ENCODE measurements around the gene P2RY14. TPM values are rescaled to one million over a fixed set of nuclear protein-coding genes. Genes with fewer than 3 reads are reported as not detected.
A peak's percentile ranks its signal among the peaks of the same experiment; 100 is the strongest.
"Not testable (repeated sequence)": the region's sequence is repeated elsewhere in the genome, so short reads cannot be mapped to it uniquely, and the experiment has no call there.

Gene P2RY14
- total RNA-seq, 1 experiment from 2014 or later = not detected

DNA sequence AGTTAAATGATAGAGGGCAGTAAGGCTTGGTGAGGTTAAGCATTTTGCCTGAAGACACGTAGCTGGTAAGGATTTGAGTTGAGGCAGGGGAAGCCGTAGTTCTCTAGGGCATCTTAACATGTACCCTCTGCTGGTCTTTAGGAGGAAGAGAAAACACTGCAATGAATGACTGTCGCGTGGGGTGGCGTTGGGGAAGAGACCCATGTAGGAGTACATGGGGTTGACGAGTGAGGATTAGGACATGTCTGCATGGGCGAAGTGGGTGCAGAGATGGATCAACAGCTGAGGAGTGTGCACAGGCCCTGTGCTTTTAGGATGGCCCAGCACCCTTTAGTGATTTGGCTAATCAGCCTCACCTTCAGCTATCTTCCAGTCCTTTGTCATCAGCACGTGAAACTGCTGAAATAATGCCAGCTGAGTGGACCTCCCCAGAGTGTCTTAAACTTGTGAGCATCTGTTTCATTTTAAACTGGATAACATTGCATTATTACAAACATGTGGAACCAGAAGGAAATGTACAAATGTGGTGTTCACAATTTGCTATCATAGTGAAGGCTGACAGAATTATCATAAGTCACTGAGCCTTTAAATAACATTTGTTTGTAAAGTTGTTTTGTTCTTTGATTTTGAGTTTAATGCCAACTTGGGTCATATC lies 15.3 kb downstream of the P2RY14 start:
- no peak for DNase-seq (ENCODE audit: low read depth)

- DNase-seq (ENCODE audit: low read depth) = no peak
Observed at GRCh38 chr3:151259664-151260063, 18.7 kb downstream of the P2RY14 start.

GRCh38 chr3:151256749-151257148 lies 21.6 kb downstream of the P2RY14 start:
- no peak for DNase-seq (ENCODE audit: low read depth)

- DNase-seq (ENCODE audit: low read depth) = no peak
Observed at GRCh38 chr3:151248772-151249337, 29.5 kb downstream of the P2RY14 start.

DNA sequence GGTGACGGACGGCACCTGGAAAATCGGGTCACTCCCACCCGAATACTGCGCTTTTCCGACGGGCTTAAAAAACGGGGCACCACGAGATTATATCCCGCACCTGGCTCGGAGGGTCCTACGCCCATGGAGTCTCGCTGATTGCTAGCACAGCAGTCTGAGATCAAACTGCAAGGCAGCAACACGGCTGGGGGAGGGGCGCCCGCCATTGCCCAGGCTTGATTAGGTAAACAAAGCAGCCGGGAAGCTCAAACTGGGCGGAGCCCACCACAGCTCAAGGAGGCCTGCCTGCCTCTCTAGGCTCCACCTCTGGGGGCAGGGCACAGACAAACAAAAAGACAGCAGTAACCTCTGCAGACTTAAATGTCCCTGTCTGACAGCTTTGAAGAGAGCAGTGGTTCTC lies 36.3 kb downstream of the P2RY14 start:
- DNase-seq (ENCODE audit: low read depth) = not testable (repeated sequence)

DNA sequence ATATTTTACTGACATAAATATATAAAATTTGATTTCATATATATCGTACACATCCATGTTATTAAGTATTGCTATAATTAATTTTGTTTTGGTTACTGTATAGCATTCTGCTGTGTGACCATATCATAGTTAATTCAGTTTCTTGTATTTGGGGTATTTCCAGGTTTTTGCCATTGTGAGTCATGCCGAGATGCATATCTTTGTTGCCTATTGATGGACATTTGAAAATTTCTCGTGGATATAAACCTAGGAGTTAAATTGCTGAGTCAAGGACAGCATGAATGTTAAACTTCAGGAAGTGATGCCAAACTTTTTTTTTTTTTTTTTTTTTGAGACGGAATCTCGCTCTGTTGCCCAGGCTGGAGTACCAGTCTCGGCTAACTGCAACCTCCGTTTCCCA lies 41.6 kb downstream of the P2RY14 start:
- peak; percentile 29 for DNase-seq (ENCODE audit: low read depth)

- DNase-seq (ENCODE audit: low read depth) = no peak
Observed at GRCh38 chr3:151236316-151236715, 42.0 kb downstream of the P2RY14 start.

- no peak for DNase-seq (ENCODE audit: low read depth)
Observed at GRCh38 chr3:151234825-151235224, 43.5 kb downstream of the P2RY14 start.

DNA sequence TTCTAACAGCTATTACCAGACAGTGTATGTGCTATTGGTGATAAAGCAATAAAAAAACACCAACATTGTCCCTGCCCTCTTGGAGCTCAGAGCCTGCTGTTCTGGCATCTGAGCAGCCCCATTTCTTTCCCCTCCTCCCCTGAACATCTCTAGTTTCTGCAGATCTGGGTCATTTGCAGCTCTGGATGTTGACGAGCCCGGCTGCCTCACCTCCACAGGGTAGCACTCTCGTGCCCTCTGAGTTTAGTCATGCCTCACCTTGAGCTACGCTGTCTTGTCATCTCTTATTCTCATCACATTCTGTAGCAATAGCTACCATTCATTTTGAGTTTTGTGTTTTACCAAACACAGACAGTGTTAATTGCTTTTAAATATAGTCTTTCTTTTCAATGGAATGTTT lies 45.4 kb downstream of the P2RY14 start:
- no peak for DNase-seq (ENCODE audit: low read depth)

DNA sequence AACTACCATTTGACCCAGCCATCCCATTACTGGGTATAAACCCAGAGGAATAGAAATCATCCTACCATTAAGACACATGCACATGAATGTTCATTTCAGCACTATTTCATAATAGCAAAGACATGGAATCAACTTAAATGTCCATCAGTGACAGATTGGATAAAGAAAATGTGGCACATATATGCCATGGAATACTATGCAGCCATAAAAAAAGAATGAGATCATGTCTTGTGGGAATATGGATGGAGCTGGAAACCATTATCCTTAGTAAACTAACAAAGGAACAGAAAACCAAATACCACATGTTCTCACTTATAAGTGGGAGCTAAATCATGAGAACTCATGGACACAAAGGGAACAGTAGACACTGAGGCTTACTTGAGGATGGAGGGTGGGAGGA lies 45.9 kb downstream of the P2RY14 start:
- DNase-seq (ENCODE audit: low read depth) = not testable (repeated sequence)

- no peak for DNase-seq (ENCODE audit: low read depth)
Observed at GRCh38 chr3:151230646-151231045, 47.7 kb downstream of the P2RY14 start.

DNA sequence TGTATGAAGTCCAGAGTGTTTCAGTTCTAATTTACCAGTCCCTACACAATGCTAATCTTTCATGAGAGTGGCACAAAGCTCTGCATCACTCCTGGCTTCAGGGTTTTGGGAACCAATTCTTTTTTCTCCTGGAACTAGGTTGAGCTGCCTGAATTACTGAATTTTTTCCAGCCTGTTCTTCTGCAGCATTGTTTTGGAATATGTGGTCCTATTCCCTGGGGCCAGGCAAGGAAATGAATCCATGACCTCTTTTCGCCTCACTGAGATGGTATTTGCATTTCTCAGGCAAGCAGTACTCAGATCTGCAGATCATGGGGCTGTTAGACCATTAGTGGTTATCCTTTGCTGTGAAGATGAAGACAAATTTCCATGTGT lies 49.7 kb downstream of the P2RY14 start:
- DNase-seq (ENCODE audit: low read depth) = peak; percentile 80

DNA sequence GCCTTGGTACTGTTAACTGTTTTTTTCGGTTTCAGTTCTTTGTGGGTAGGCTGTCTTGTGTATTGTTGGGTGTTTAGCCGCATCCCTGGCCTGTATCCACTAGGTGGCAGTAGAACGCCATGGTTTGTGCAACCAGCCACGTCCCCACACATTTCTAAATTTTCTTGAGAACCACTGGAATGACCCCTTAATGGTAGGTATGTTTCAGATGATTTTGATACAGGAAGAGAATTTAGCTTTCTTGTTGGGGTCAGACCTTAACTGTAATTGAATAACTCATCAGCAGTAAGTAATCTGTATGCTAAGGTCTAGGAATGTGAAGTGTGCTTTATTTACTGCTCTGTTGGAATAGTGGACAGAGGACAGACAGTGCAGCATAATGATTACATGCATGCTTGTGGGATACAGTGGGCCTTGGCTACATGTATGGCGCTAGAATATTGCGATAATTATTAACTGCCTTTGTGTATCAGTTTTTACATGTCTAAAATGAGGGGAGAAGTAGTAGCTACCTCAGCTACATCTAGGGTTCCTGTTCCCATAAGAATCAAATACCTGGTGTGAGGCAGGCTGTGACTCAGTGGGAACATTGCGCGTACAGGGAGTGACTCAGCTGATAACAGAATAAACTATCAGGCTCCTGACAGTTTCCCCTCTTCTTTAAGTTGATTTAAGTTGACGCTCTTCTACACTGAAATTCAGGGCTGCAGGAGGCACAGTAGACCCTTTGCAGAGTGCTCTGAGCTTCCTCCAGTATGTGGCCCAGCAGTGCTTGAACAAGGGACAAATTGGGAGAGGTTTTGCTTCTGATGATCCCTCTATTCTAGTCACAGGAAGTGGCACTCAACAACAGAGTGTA lies 50.3 kb downstream of the P2RY14 start:
- DNase-seq (ENCODE audit: low read depth) = peak; percentile 88

DNA sequence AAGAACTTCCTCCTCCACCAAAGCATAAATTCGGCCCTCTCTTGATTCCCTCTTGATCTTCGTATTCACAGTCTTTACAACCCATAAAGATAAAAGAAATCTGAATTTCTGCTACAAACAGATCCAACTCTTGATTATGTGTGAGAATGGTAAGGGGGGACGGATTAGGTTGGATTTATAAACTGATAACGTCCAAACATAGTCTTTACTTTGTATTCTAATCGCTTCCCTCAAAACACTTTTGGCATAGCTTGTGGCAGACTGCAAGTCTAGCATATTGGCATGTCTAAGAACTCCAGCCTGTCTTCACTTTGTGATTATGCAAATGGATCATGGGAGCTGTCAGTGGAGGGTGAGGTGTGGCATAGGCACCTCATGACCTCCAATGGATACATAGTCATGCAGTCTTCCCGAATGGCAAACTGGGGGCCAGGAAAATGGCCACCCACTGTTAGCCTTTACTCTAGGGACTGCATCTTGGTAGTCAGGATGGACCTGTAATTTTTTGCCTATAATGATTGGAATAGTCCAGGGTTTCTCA lies 51.0 kb downstream of the P2RY14 start:
- DNase-seq (ENCODE audit: low read depth) = no peak

GRCh38 chr3:151226825-151227224 lies 51.5 kb downstream of the P2RY14 start:
- DNase-seq (ENCODE audit: low read depth) = peak; percentile 31

- peak; percentile 92 for DNase-seq (ENCODE audit: low read depth)
Observed at GRCh38 chr3:151226088-151226563, 52.2 kb downstream of the P2RY14 start.

GRCh38 chr3:151225040-151225975 lies 53.0 kb downstream of the P2RY14 start:
- DNase-seq (ENCODE audit: low read depth) = no peak

DNA sequence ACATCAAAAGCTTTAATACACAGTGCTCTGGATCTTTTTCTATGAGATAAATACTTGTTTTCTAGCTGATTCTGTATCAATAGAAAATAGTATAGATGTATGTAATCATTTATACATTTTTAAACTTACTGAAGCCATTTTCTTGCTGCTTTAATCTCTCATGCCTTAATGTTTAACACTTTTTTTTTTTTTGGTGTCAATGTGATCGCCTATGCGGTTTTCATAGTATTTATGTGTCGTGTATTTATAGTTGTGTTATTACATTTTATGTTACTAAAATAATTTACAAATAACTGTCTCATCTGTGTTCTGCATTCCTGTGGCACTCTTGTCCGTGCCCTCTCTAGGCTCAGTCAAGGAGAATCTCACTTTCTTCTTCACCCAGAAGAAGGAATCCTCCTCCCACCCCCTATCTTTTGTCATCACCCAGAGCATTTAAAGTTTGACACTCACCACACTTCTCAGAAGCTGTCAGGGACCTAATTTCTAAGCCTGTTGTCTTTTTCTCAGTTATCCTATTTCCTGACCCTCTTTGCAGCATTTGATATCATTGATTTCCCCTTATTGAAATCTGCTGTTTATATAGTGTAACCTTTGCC lies 54.0 kb downstream of the P2RY14 start:
- DNase-seq (ENCODE audit: low read depth) = no peak

DNA sequence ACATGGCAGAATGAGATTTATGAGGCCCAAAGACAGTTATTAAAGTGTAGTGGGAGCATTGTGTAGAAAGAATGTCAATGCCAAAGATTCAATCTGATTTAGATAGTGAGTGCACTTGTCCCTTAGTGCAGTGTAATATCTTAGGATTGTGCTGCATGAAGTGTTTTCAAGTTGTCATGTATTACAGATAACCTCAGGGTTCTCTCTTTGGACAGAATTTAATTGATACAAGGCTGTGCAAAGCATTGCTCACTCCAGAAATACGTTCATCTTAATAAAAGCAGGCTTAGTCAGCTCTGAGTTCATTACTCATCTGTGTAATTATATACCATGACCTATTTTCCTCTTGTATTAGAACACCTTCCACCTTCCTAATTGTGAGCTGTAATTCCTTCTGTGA lies 59.3 kb downstream of the P2RY14 start:
- peak; percentile 90 for DNase-seq (ENCODE audit: low read depth)

GRCh38 chr3:151218136-151218535 lies 60.2 kb downstream of the P2RY14 start:
- no peak for DNase-seq (ENCODE audit: low read depth)

All from M059J (cell line).